GM23338 (cell line): Measurements from ENCODE around the gene ZNF148. TPM values are rescaled to one million over a fixed set of nuclear protein-coding genes. Genes with fewer than 3 reads are reported as not detected.

Experiments used
- ATAC-seq: fragments of 200-7000 bp; cut with Tn5 transposase; 3 replicates; pipeline ENCODE4 v1.9.1; 2020
- DNase-seq: peaks from one replicate; pipeline ENCODE4 v3.0.0-alpha.2; 2015; ENCODE audit warnings: low spot score
- H2AFZ ChIP-seq: fragments of 200-600 bp; sonication (generic); 2 replicates; pipeline ENCODE4 v1.8.0; 2016; ENCODE audit warnings: antibody characterized with exemption, mild to moderate bottlenecking, moderate library complexity
- H3F3A ChIP-seq: fragments of 200-600 bp; sonication (generic); replicated peaks from 2 replicates; pipeline ENCODE4 v1.8.0; 2017; ENCODE audit warnings: antibody characterized with exemption, mixed run types, low read depth
- H3K27ac ChIP-seq: fragments of 200-600 bp; sonication (generic); 2 replicates; pipeline ENCODE4 v1.6.1; 2016; ENCODE audit warnings: low read depth
- H3K27me3 ChIP-seq: fragments of 200-600 bp; sonication (generic); 2 replicates; pipeline ENCODE4 v1.8.0; 2016; ENCODE audit warnings: mild to moderate bottlenecking, mixed run types, moderate library complexity; ENCODE audit not compliant: insufficient read depth
- H3K36me3 ChIP-seq: fragments of 200-600 bp; sonication (generic); 2 replicates; pipeline ENCODE4 v1.8.0; 2016; ENCODE audit warnings: mild to moderate bottlenecking; ENCODE audit not compliant: insufficient read depth
- H3K4me1 ChIP-seq: fragments of 200-600 bp; sonication (generic); 2 replicates; pipeline ENCODE4 v1.8.0; 2016; ENCODE audit warnings: mild to moderate bottlenecking, moderate library complexity; ENCODE audit not compliant: insufficient read depth
- H3K4me2 ChIP-seq: fragments of 200-600 bp; sonication (generic); 2 replicates; pipeline ENCODE4 v1.7.1; 2017; ENCODE audit warnings: mixed run types
- H3K4me3 ChIP-seq: fragments of 200-600 bp; sonication (generic); 2 replicates; pipeline ENCODE4 v1.6.1; 2016; ENCODE audit warnings: mixed run types
- H3K79me2 ChIP-seq: fragments of 200-600 bp; sonication (generic); replicated peaks from 2 replicates; pipeline ENCODE4 v1.8.0; 2017; ENCODE audit warnings: mild to moderate bottlenecking; ENCODE audit not compliant: insufficient read depth
- H3K9me2 ChIP-seq: fragments of 200-600 bp; sonication (generic); 2 replicates; pipeline ENCODE4 v1.8.0; 2017; ENCODE audit not compliant: insufficient read depth
- H4K20me1 ChIP-seq: fragments of 200-600 bp; sonication (generic); replicated peaks from 2 replicates; pipeline ENCODE4 v1.8.0; 2017; ENCODE audit warnings: mild to moderate bottlenecking; ENCODE audit not compliant: insufficient read depth
- H3K27ac Mint-ChIP-seq: 2 replicates; pipeline ENCODE4 v1.8.0; 2020; ENCODE audit warnings: inconsistent platforms, mild to moderate bottlenecking, moderate library complexity, mixed read lengths
- H3K27me3 Mint-ChIP-seq: 3 replicates; pipeline ENCODE4 v1.8.0; 2022; ENCODE audit warnings: low read depth, mild to moderate bottlenecking, moderate library complexity, mixed read lengths, inconsistent platforms; ENCODE audit not compliant: insufficient read depth, poor library complexity
- H3K36me3 Mint-ChIP-seq: 3 replicates; pipeline ENCODE4 v1.8.0; 2021; ENCODE audit warnings: low read depth, mild to moderate bottlenecking, inconsistent platforms, moderate library complexity, mixed read lengths
- H3K4me1 Mint-ChIP-seq: 3 replicates; pipeline ENCODE4 v1.8.0; 2020; ENCODE audit warnings: mild to moderate bottlenecking, inconsistent platforms, mixed read lengths
- H3K4me3 Mint-ChIP-seq: 3 replicates; pipeline ENCODE4 v1.8.0; 2021; ENCODE audit warnings: moderate library complexity, mild to moderate bottlenecking, inconsistent platforms, mixed read lengths
- H3K9me3 Mint-ChIP-seq: 3 replicates; pipeline ENCODE4 v1.8.0; 2020; ENCODE audit warnings: moderate library complexity, mild to moderate bottlenecking, inconsistent platforms, mixed read lengths
- POLR2AphosphoS5 ChIP-seq: IDR thresholded peaks from 2 replicates; pipeline ENCODE4 v1.6.1; 2016; ENCODE audit warnings: antibody characterized with exemption, low read depth
- REST ChIP-seq: IDR thresholded peaks from one replicate; pipeline ENCODE4 v1.6.1; 2018; ENCODE audit warnings: antibody characterized with exemption; ENCODE audit not compliant: unreplicated experiment
- STAT1 ChIP-seq: IDR thresholded peaks from one replicate; pipeline ENCODE4 v1.6.1; 2016; ENCODE audit warnings: antibody characterized with exemption; ENCODE audit not compliant: unreplicated experiment
- polyA plus RNA-seq: library from polyadenylated mRNA; unstranded; fragments of >200 nt; fragmentation: Nextera tagmentation; extraction: Ambion mirVana; gene quantifications from 2 replicates; pipeline ENCODE4 v1.2.1, GENCODE V29; 2016
- total RNA-seq: library from RNA; depleted of rRNA; stranded (reverse); fragments of >200 nt; shearing (Covaris generic); gene quantifications from 2 replicates; pipeline ENCODE4 v1.2.3, GENCODE V29; 2014
- TF ChIP-seq, protein P1 (sequence below): IDR thresholded peaks from 2 replicates; pipeline ENCODE4 v1.6.1; 2016; ENCODE audit warnings: antibody characterized with exemption

Gene ZNF148
- total and polyA plus RNA-seq, 2 experiments from 2014 or later, result 13.9 to 16.9 TPM

GRCh38 chr3:125357837-125358236 is 17.3 kb downstream of the ZNF148 start:
- H3K79me2 ChIP-seq, result peaks cover 93% of the 10 kb centered on the region
- Mint-ChIP-seq H3K4me3 (peak overlapping the region; percentile 66), H3K27ac (no peak overlapping the region), H3K27me3 (peaks cover 2% of the 10 kb centered on the region), H3K36me3 (no peaks in the 10 kb centered on the region), H3K4me1 (peaks cover 13% of the 10 kb centered on the region), H3K9me3 (no peaks in the 10 kb centered on the region)
- no peaks in the 10 kb centered on the region for H3K27me3 ChIP-seq
- H3K27ac ChIP-seq, result no peak overlapping the region
- H4K20me1 ChIP-seq, result peaks cover 28% of the 10 kb centered on the region
- peak overlapping the region; percentile 84 for H3K4me2 ChIP-seq
- no peaks in the 10 kb centered on the region for H3K9me2 ChIP-seq
- H3F3A ChIP-seq, result no peaks in the 10 kb centered on the region
- ATAC-seq (no peak), DNase-seq (no peak)
- H3K4me3 ChIP-seq, result peak overlapping the region; percentile 71
- H3K36me3 ChIP-seq, result no peaks in the 10 kb centered on the region
- no peak for TF ChIP-seq REST
- TF ChIP-seq, protein P1, sequence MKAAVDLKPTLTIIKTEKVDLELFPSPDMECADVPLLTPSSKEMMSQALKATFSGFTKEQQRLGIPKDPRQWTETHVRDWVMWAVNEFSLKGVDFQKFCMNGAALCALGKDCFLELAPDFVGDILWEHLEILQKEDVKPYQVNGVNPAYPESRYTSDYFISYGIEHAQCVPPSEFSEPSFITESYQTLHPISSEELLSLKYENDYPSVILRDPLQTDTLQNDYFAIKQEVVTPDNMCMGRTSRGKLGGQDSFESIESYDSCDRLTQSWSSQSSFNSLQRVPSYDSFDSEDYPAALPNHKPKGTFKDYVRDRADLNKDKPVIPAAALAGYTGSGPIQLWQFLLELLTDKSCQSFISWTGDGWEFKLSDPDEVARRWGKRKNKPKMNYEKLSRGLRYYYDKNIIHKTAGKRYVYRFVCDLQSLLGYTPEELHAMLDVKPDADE, result no peak
- H2AFZ ChIP-seq, result no peak overlapping the region
- peaks cover 5% of the 10 kb centered on the region; the same call in 1 of the 2 replicates for H3K4me1 ChIP-seq

DNA sequence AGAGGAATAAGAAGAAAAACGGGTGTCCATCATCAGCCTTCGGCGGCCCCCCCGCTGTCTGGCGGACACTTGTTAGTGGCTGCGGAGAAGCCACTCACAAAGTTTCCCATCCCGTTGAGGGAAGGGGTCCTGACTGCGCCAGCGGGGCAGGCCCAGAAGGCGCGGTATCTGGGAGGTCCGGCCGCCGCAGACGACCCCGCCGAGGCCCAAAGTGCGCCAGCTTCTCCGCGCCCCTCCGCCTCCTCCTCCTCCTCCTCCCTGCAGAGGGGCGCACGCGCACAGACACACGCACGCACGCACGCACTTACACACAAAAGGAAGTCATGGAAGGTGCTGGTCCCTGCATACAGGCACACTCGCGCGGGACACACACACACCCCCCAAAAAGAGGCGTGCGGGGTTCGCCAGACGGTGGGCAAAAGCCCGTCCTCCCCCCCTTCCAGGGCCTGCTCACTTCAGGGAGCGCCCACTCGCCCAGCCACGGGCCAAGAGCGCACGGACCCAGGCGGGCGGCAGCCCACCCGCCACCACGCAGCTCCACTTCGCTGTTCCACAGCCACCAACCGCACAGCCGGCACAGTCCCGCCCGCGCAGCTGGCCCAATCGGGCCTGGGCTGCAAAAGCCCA is 18.0 kb downstream of the ZNF148 start:
- H3K36me3 Mint-ChIP-seq, result no peaks in the 10 kb centered on the region
- Histone ChIP-seq H3K4me1 (peaks cover 5% of the 10 kb centered on the region; the same call in 1 of the 2 replicates), H3K27me3 (no peaks in the 10 kb centered on the region), H4K20me1 (peaks cover 28% of the 10 kb centered on the region), H3K27ac (no peak overlapping the region), H3K36me3 (no peaks in the 10 kb centered on the region), H3K4me3 (peak overlapping the region; percentile 71), H3K4me2 (peak overlapping the region; percentile 84), H2AFZ (peak overlapping the region; percentile 87; the same call in 1 of the 2 replicates), H3K9me2 (no peaks in the 10 kb centered on the region), H3K79me2 (peaks cover 93% of the 10 kb centered on the region), H3F3A (no peaks in the 10 kb centered on the region)
- H3K9me3 Mint-ChIP-seq, result no peaks in the 10 kb centered on the region
- TF ChIP-seq STAT1 (no peak), POLR2AphosphoS5 (peak; percentile 59), REST (no peak)
- H3K27me3 Mint-ChIP-seq, result peaks cover 2% of the 10 kb centered on the region
- DNase-seq (peak; percentile 78), ATAC-seq (peak; percentile 96)
- 0 out of 2 replicates have a peak overlapping the region, but pooled peaks have one; percentile 22 for H3K27ac Mint-ChIP-seq
- H3K4me3 Mint-ChIP-seq, result peak overlapping the region; percentile 66
- peaks cover 13% of the 10 kb centered on the region for H3K4me1 Mint-ChIP-seq
